Measurements from ENCODE around the gene DGUOK. TPM values are rescaled to one million over a fixed set of nuclear protein-coding genes. Genes with fewer than 3 reads are reported as not detected.

DGUOK gene
- total RNA-seq, 2 donors from 2014 or later = 13.2 to 16.1 TPM

DNA sequence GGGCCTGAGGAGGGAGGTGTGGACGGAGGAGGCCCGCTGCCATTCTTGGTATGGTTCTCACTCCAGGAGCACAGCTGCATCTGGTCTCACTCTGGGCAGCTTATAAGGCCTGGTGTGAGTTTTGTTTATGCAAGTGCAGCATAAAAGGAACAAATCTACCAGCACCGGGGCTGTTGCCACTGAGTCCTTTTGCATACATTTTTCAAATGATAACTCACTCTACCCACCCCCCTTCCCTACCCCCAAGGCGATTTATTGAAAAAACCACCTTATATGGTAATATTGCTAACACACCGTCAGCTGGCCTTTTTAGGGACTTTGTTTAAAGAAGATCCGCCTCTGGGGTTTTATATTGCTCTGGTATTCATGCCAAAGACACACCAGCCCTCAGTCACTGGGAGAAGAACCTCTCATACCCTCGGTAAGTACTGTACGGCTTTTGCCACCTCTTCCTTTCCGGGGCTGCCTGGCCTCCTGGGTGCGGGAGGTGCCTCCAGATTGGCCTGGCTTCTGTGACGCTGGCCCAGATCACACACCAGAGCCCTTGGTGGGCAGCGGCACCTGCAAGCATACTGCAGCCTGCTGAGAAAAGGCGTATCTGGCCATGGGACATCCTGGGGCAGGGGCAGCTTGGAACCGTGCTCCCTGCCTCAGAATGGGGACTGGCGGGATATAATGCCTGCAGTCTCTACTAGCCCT is 33.9 kb upstream of the DGUOK start, which contains the start of gene ACTG2:
Gene ACTG2 (plus strand): TSS at position 378 of the 699 bp plus-strand sequence. CDS start 8,304 bp downstream, outside the sequence.
- intact Hi-C loops (cut with DNase I) = no loop called here
- WGBS, 2 donors = 69 to 71% methylated on average over 5 to 15 of the region's 15 CpGs
- ATAC-seq (no peak), DNase-seq (no peak)
- Histone ChIP-seq H3K4me1 (no peaks in the 10 kb centered on the region), H3K27me3 (no peaks in the 10 kb centered on the region), H3K27ac (no peak within 1 kb of the TSS), H3K36me3 (replicated peaks in 1 of 2; ENCODE audit: insufficient read depth in 1 of 2, low read depth in 2 of 2) (no peaks in the 10 kb centered on the region), H3K9me3 (no peaks in the 10 kb centered on the region), H3K4me3 (no peak within 1 kb of the TSS)
- TF ChIP-seq, protein P1, sequence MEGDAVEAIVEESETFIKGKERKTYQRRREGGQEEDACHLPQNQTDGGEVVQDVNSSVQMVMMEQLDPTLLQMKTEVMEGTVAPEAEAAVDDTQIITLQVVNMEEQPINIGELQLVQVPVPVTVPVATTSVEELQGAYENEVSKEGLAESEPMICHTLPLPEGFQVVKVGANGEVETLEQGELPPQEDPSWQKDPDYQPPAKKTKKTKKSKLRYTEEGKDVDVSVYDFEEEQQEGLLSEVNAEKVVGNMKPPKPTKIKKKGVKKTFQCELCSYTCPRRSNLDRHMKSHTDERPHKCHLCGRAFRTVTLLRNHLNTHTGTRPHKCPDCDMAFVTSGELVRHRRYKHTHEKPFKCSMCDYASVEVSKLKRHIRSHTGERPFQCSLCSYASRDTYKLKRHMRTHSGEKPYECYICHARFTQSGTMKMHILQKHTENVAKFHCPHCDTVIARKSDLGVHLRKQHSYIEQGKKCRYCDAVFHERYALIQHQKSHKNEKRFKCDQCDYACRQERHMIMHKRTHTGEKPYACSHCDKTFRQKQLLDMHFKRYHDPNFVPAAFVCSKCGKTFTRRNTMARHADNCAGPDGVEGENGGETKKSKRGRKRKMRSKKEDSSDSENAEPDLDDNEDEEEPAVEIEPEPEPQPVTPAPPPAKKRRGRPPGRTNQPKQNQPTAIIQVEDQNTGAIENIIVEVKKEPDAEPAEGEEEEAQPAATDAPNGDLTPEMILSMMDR (IDR thresholded peaks at IDR 0.05) = no peak
- no peak for TF ChIP-seq POLR2A (IDR thresholded peaks at IDR 0.05)

DNA sequence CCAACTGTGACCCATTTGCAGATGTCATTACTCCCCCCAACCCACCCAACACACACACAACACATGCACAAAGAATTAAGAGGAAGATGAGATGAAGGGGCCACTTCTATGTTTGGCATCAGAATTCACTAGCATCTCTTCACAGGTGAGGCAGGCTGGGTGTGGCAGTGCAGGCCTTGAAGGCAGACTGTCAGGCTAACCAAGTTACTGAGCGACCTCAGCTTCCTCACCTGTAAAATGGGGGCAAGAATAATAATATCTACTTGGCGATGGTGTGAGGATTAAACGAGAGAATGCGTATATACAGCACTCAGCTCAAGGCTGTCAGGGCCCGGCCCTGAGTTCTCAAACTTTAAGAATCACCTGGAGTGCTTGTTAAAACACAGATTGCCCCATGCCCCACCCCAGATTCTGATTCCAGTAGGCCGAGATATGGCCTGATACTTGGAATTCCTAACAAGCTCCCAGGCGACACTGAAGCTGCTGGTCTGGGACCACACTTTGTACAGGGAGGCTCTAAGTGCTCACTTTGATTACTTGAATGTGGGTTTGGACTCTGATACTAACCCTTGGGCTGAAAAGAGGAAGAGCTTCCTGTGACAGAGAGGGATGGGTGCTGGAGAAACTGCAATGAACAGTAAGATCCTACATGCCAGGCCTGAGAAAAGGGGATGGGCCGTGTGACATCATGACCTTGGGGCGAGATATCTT is 32.8 kb upstream of the DGUOK start:
- no peak for TF ChIP-seq POLR2A (IDR thresholded peaks at IDR 0.05)
- TF ChIP-seq, protein P1 (IDR thresholded peaks at IDR 0.05) = no peak
- intact Hi-C loops (cut with DNase I) = no loop called here
- Histone ChIP-seq H3K27me3 (no peaks in the 10 kb centered on the region), H3K36me3 (replicated peaks in 1 of 2; ENCODE audit: insufficient read depth in 1 of 2, low read depth in 2 of 2) (no peaks in the 10 kb centered on the region), H3K4me1 (no peaks in the 10 kb centered on the region), H3K4me3 (no peak overlapping the region), H3K27ac (no peak overlapping the region), H3K9me3 (no peaks in the 10 kb centered on the region)
- ATAC-seq = no peak
- no peak for DNase-seq
- 73 to 74% methylated on average over 9 of the region's 9 CpGs for WGBS, 2 donors

DNA sequence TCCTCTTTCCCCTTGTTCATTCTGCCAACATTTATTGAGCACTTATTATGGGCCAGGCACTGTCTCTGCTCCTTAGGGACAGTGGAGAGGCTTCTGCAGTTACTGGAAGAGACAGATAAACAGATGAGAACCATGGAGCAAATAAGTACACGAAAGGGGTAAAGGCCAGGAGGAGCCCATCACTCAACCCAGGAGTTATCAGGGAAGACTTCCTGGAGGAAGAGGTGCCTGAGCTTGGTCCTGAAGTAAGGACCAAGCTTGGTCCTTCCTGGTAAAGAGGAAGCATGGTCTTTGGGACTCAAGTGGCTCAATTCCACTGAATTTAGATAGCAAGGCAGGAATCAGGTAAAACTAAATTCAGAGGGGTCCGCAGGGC is 32.2 kb upstream of the DGUOK start:
- H3K4me1 ChIP-seq = no peaks in the 10 kb centered on the region
- intact Hi-C loops (cut with DNase I) = no loop called here
- no peak overlapping the region for H3K4me3 ChIP-seq
- H3K9me3 ChIP-seq = no peaks in the 10 kb centered on the region
- TF ChIP-seq, protein P1 (IDR thresholded peaks at IDR 0.05) = no peak
- TF ChIP-seq POLR2A (IDR thresholded peaks at IDR 0.05) = no peak
- ATAC-seq (no peak), DNase-seq (no peak)
- H3K27me3 ChIP-seq = no peaks in the 10 kb centered on the region
- H3K36me3 ChIP-seq (replicated peaks in 1 of 2; ENCODE audit: insufficient read depth in 1 of 2, low read depth in 2 of 2) = no peaks in the 10 kb centered on the region
- no peak overlapping the region for H3K27ac ChIP-seq
- 84 to 94% methylated on average over 2 of the region's 2 CpGs for WGBS, 2 donors

DNA sequence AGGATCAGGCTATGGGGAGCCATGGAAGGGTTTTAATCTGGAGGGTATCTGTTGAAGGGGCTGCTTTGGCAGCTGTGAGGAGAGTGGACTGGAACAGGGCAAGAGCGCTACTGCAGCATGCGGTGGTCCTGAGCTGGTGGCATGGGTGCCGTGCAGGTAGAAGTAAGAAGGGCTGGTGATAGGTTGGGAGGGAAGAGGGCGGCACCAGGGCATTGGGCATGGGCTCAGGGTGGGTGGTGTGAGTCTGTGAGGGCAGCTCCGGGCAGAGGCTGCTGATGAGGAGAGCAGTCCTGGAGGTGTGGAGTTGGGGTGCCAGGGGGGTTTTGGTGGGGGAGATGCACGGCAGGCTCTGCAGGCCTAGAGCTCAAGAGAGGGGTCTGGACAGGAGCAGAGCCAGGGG is 31.8 kb upstream of the DGUOK start:
- Histone ChIP-seq H3K4me3 (no peak overlapping the region), H3K27ac (no peak overlapping the region), H3K36me3 (replicated peaks in 1 of 2; ENCODE audit: insufficient read depth in 1 of 2, low read depth in 2 of 2) (no peaks in the 10 kb centered on the region), H3K4me1 (no peaks in the 10 kb centered on the region), H3K9me3 (no peaks in the 10 kb centered on the region), H3K27me3 (no peaks in the 10 kb centered on the region)
- 78 to 91% methylated on average over 6 of the region's 6 CpGs for WGBS, 2 donors
- intact Hi-C loops (cut with DNase I) = no loop called here
- ATAC-seq (no peak), DNase-seq (no peak)
- TF ChIP-seq, protein P1 (IDR thresholded peaks at IDR 0.05) = no peak
- TF ChIP-seq POLR2A (IDR thresholded peaks at IDR 0.05) = no peak
